Upper lobe of right lung (tissue), 1 donor: ENCODE results near the gene SIL1. TPM values are rescaled to one million over a fixed set of nuclear protein-coding genes. Genes with fewer than 3 reads are reported as not detected.

Experiments used
- ATAC-seq: fragments of 200-7000 bp; cut with Tn5 transposase; one replicate; pipeline ENCODE4 v1.9.1; 2020; ENCODE audit warnings: mild to moderate bottlenecking, moderate library complexity
- DNase-seq: peaks from one replicate; pipeline ENCODE4 v3.0.0-alpha.2; 2020
- H3K27ac ChIP-seq: fragments of 200-600 bp; one replicate; pipeline ENCODE4 v1.8.0; 2022
- H3K27me3 ChIP-seq: fragments of 200-600 bp; one replicate; pipeline ENCODE4 v1.8.0; 2022; ENCODE audit warnings: mild to moderate bottlenecking
- H3K36me3 ChIP-seq: fragments of 200-600 bp; one replicate; pipeline ENCODE4 v1.8.0; 2022
- H3K4me1 ChIP-seq: fragments of 200-600 bp; one replicate; pipeline ENCODE4 v1.8.0; 2022
- H3K4me3 ChIP-seq: fragments of 200-600 bp; one replicate; pipeline ENCODE4 v1.8.0; 2022; ENCODE audit warnings: mild to moderate bottlenecking
- H3K9me3 ChIP-seq: fragments of 200-600 bp; one replicate; pipeline ENCODE4 v1.8.0; 2022
- CTCF ChIP-seq: fragments of 200-600 bp; IDR thresholded peaks from one replicate; pipeline ENCODE4 v1.8.0; 2022; ENCODE audit warnings: antibody characterized with exemption
- intact Hi-C: fragments of 100-400 bp; cut with DNase I; formaldehyde crosslinking; loops from one replicate; pipeline ENCODE4 v1.11.0; 2022
- total RNA-seq: library from RNA; stranded (reverse); fragmentation: NEBNext Ultra II Directional; extraction: Animal tissue kit (Norgen Biotek cat#: 25700); gene quantifications from one replicate; pipeline ENCODE4 v1.2.1, GENCODE V29; 2021
- donor health status: DM: no; HTN: yes; CAD: no; lungs with severe emphysema.

The SIL1 gene
- total RNA-seq, 1 donor from 2014 or later = 56.9 TPM

GRCh38 chr5:139025651-139026050, 172.5 kb downstream of the SIL1 start:
- DNase-seq (no peak), ATAC-seq (no peak)
- intact Hi-C loops = no loop called here
- no peaks in the 10 kb centered on the region for H3K27me3 ChIP-seq
- H3K9me3 ChIP-seq = no peaks in the 10 kb centered on the region
- H3K36me3 ChIP-seq = no peaks in the 10 kb centered on the region
- H3K4me1 ChIP-seq = no peaks in the 10 kb centered on the region
- no peak for TF ChIP-seq CTCF
- H3K27ac ChIP-seq = no peak overlapping the region
- no peak overlapping the region for H3K4me3 ChIP-seq

- DNase-seq (no peak), ATAC-seq (no peak)
- H3K27ac ChIP-seq = no peak overlapping the region
- no peaks in the 10 kb centered on the region for H3K27me3 ChIP-seq
- TF ChIP-seq CTCF = no peak
- no peaks in the 10 kb centered on the region for H3K9me3 ChIP-seq
- peaks cover 16% of the 10 kb centered on the region for H3K36me3 ChIP-seq
- H3K4me3 ChIP-seq = no peak overlapping the region
- intact Hi-C loops = no loop called here
- H3K4me1 ChIP-seq = no peaks in the 10 kb centered on the region
These were observed 174.9 kb downstream of the SIL1 start for GRCh38 chr5:139023286-139023685.

- H3K4me3 ChIP-seq = no peak overlapping the region
- ATAC-seq (no peak), DNase-seq (no peak)
- peaks cover 16% of the 10 kb centered on the region for H3K36me3 ChIP-seq
- intact Hi-C loops = no loop called here
- H3K27ac ChIP-seq = no peak overlapping the region
- H3K4me1 ChIP-seq = no peaks in the 10 kb centered on the region
- no peaks in the 10 kb centered on the region for H3K27me3 ChIP-seq
- no peak for TF ChIP-seq CTCF
- no peaks in the 10 kb centered on the region for H3K9me3 ChIP-seq
These were observed 175.6 kb downstream of the SIL1 start for GRCh38 chr5:139022528-139022927.

GRCh38 chr5:139021346-139021745, 176.8 kb downstream of the SIL1 start:
- Histone ChIP-seq H3K27me3 (no peaks in the 10 kb centered on the region), H3K4me1 (no peaks in the 10 kb centered on the region), H3K9me3 (no peaks in the 10 kb centered on the region), H3K27ac (no peak overlapping the region), H3K36me3 (peaks cover 16% of the 10 kb centered on the region), H3K4me3 (no peak overlapping the region)
- intact Hi-C loops = no loop called here
- TF ChIP-seq CTCF = no peak
- ATAC-seq (no peak), DNase-seq (no peak)

- no peak for ATAC-seq
- Histone ChIP-seq H3K9me3 (no peaks in the 10 kb centered on the region), H3K27me3 (no peaks in the 10 kb centered on the region), H3K4me1 (no peaks in the 10 kb centered on the region), H3K36me3 (peaks cover 16% of the 10 kb centered on the region), H3K4me3 (no peak overlapping the region), H3K27ac (no peak overlapping the region)
- intact Hi-C loops = no loop called here
- no peak for DNase-seq
- no peak for TF ChIP-seq CTCF
These were observed 178.3 kb downstream of the SIL1 start for GRCh38 chr5:139019880-139020279.

- Histone ChIP-seq H3K4me1 (no peaks in the 10 kb centered on the region), H3K36me3 (peaks cover 16% of the 10 kb centered on the region), H3K27ac (no peak overlapping the region), H3K4me3 (no peak overlapping the region), H3K9me3 (no peaks in the 10 kb centered on the region), H3K27me3 (no peaks in the 10 kb centered on the region)
- intact Hi-C loops = no loop called here
- DNase-seq (no peak), ATAC-seq (no peak)
- no peak for TF ChIP-seq CTCF
These were observed 179.0 kb downstream of the SIL1 start for GRCh38 chr5:139019211-139019610.
